MCF 10A (cell line): ENCODE results near the gene SMG6. TPM values are rescaled to one million over a fixed set of nuclear protein-coding genes. Genes with fewer than 3 reads are reported as not detected.
A peak's percentile ranks its signal among the peaks of the same experiment; 100 is the strongest.

Experiments
- Bru-seq: library from RNA; stranded (reverse); fragments of 400-500 nt; gene quantifications from one replicate; lab custom pipeline; 2021; lab: Mats Ljungman, UMichigan
- BruChase-seq, 2 experiments: library from RNA; stranded (reverse); fragments of 400-500 nt; gene quantifications; one replicate each; lab custom pipeline; 2021; lab: Mats Ljungman, UMichigan
- BruUV-seq: library from RNA; stranded (reverse); fragments of 400-500 nt; replicated peaks from 2 replicates; lab custom pipeline; 2021; lab: Mats Ljungman, UMichigan
- CTCF ChIA-PET: fragments of 300-600 bp; sonication (Branson Sonifier 250); formaldehyde crosslinking; extraction: SDS; loops from one replicate; lab custom pipeline; 2021; ENCODE audit warnings: antibody characterized with exemption, inconsistent platforms; lab: Yijun Ruan, JAX
- POLR2A ChIA-PET: fragments of 300-600, 350-650 bp; sonication (Branson Sonifier 250); formaldehyde crosslinking; extraction: SDS; loops from one replicate; lab custom pipeline; 2020; ENCODE audit warnings: antibody characterized with exemption, inconsistent platforms; lab: Yijun Ruan, JAX
- DNase-seq: peaks from one replicate; pipeline ENCODE4 v3.0.0-alpha.2; 2018; ENCODE audit not compliant: unreplicated experiment
- H3K27ac Mint-ChIP-seq: one replicate; pipeline ENCODE4 v1.8.0; 2022; ENCODE audit warnings: mild to moderate bottlenecking, low read depth, mixed read lengths; ENCODE audit not compliant: unreplicated experiment
- H3K27me3 Mint-ChIP-seq: one replicate; pipeline ENCODE4 v1.8.0; 2022; ENCODE audit warnings: mixed read lengths; ENCODE audit not compliant: insufficient read depth, unreplicated experiment
- H3K36me3 Mint-ChIP-seq: one replicate; pipeline ENCODE4 v1.8.0; 2022; ENCODE audit warnings: mild to moderate bottlenecking, moderate library complexity, mixed read lengths; ENCODE audit not compliant: insufficient read depth, unreplicated experiment
- H3K4me1 Mint-ChIP-seq: one replicate; pipeline ENCODE4 v1.8.0; 2022; ENCODE audit warnings: mixed read lengths; ENCODE audit not compliant: insufficient read depth, unreplicated experiment
- H3K4me3 Mint-ChIP-seq: one replicate; pipeline ENCODE4 v1.8.0; 2022; ENCODE audit warnings: mild to moderate bottlenecking, moderate library complexity, mixed read lengths; ENCODE audit not compliant: unreplicated experiment
- H3K9me3 Mint-ChIP-seq: one replicate; pipeline ENCODE4 v1.8.0; 2022; ENCODE audit warnings: mixed read lengths; ENCODE audit not compliant: unreplicated experiment
- CTCF ChIP-seq: fragments of 200-600 bp; IDR thresholded peaks from one replicate; pipeline ENCODE4 v1.8.0; 2022; ENCODE audit warnings: antibody characterized with exemption, mild to moderate bottlenecking; ENCODE audit not compliant: unreplicated experiment
- intact Hi-C: fragments of 100-400 bp; cut with micrococcal nuclease; formaldehyde crosslinking; loops from 2 replicates; pipeline ENCODE4 v1.14.1; 2022
- long read RNA-seq: library from polyadenylated mRNA; stranded (forward); transcript quantifications from one replicate; pipeline ENCODE4 v2.0.0, GENCODE V29; 2022
- total RNA-seq: library from RNA; stranded (reverse); gene quantifications from 2 replicates; pipeline ENCODE4 v1.2.3, GENCODE V29; 2022

SMG6 gene
- 17.0 and 23.2 TPM in 2 replicates for total RNA-seq
- Bru-seq, nascent RNA = percentile 68 among the genes with signal in this experiment
- BruChase-seq, experiment 1, labeled RNA remaining after a 6-hour chase = percentile 73 among the genes with signal in this experiment
- percentile 70 among the genes with signal in this experiment for BruChase-seq, experiment 2, labeled RNA remaining after a 2-hour chase
- long read RNA-seq, full-length matches to known transcripts = 4 of 16 reads
- long read RNA-seq, partial matches to known transcripts = 7 of 16 reads
- long read RNA-seq, other reads (novel, unspliced or antisense) = 5 of 16 reads

- Mint-ChIP-seq H3K27ac (peak within 1 kb of the TSS; percentile 9), H3K9me3 (no peaks in the 10 kb centered on the region), H3K27me3 (no peaks in the 10 kb centered on the region), H3K36me3 (peaks cover 21% of the 10 kb centered on the region), H3K4me1 (peaks cover 12% of the 10 kb centered on the region), H3K4me3 (peak within 1 kb of the TSS; percentile 85)
- TF ChIP-seq CTCF = no peak
- intact Hi-C loops = no loop called here
- BruUV-seq = no TSS peak
- peak; percentile 92 for DNase-seq
- CTCF ChIA-PET = interaction anchor here (1.0 to 2.7 kb wide), 5 partner anchors 21 to 57 kb away, joined by 3 to 8 read pairs (median 4); partner anchors contain the start of gene TSR1
- POLR2A ChIA-PET = interaction anchor here (0.5 to 7.8 kb wide), 26 partner anchors 8 to 586 kb away, joined by 3 to 111 read pairs (median 4); partner anchors contain the start of genes SGSM2 and TSR1
These were observed at the start of gene SMG6, which contains the start of gene SRR for GRCh38 chr17:2303204-2304188. SMG6 (minus strand) TSS chr17:2303785; CDS start chr17:2303720, 65 bp downstream. SRR (plus strand) TSS chr17:2303950; CDS start chr17:2315561, 11,611 bp downstream.

GRCh38 chr17:2351269-2351668, 47.7 kb upstream of the SMG6 start:
- intact Hi-C loops = no loop called here
- H3K36me3 Mint-ChIP-seq = peaks cover 4% of the 10 kb centered on the region
- BruUV-seq = no TSS peak
- no peak overlapping the region for H3K27ac Mint-ChIP-seq
- no peaks in the 10 kb centered on the region for H3K4me1 Mint-ChIP-seq
- ChIA-PET POLR2A (interaction anchor here (0.6 kb wide), 1 partner anchor 255 kb away, joined by 3 read pairs; no protein-coding TSS in a partner anchor), CTCF (interaction anchor here (1.0 kb wide), 1 partner anchor 48 kb away, joined by 4 read pairs; the partner anchor contains the start of genes SMG6 and SRR)
- no peaks in the 10 kb centered on the region for H3K9me3 Mint-ChIP-seq
- no peak for TF ChIP-seq CTCF
- H3K27me3 Mint-ChIP-seq = no peaks in the 10 kb centered on the region
- DNase-seq = no peak
- H3K4me3 Mint-ChIP-seq = no peak overlapping the region

- BruUV-seq = no TSS peak
- intact Hi-C loops = no loop called here
- no peak overlapping the region for H3K27ac Mint-ChIP-seq
- no peak overlapping the region for H3K4me3 Mint-ChIP-seq
- H3K9me3 Mint-ChIP-seq = no peaks in the 10 kb centered on the region
- DNase-seq = peak; percentile 61
- no peaks in the 10 kb centered on the region for H3K27me3 Mint-ChIP-seq
- H3K4me1 Mint-ChIP-seq = no peaks in the 10 kb centered on the region
- TF ChIP-seq CTCF = no peak
- H3K36me3 Mint-ChIP-seq = peaks cover 8% of the 10 kb centered on the region
- ChIA-PET POLR2A (interaction anchor here (0.7 to 2.6 kb wide), 4 partner anchors 11 to 304 kb away, joined by 3 to 24 read pairs (median 4); partner anchors contain the start of genes SGSM2 and TSR1), CTCF (interaction anchor here (0.7 to 1.0 kb wide), 2 partner anchors 11 to 13 kb away, joined by 3 to 4 read pairs; no protein-coding TSS in a partner anchor)
These were observed 44.5 kb upstream of the SMG6 start for GRCh38 chr17:2347805-2348685.
